ENCODE measurements around the gene CNTLN. TPM values are rescaled to one million over a fixed set of nuclear protein-coding genes. Genes with fewer than 3 reads are reported as not detected.

Gene CNTLN
- total and polyA plus RNA-seq, 2 of the 8 experiments (the other 6 are each of a cell fraction or from before 2014, with no cell fraction given), result 4.8 to 10.8 TPM

- DNase-seq (ENCODE audit: low read depth in 1 of 2, low spot score in 2 of 2), result no peak
- no peak for TF ChIP-seq GTF2F1 (IDR thresholded peaks at IDR 0.05; ENCODE audit: borderline replicate concordance, low read depth, low read length)
- no peak for TF ChIP-seq EP300 (IDR thresholded peaks at IDR 0.05; ENCODE audit: borderline replicate concordance in 1 of 2, low read depth in 2 of 2, low read length in 2 of 2)
- no peak for TF ChIP-seq ATF2 (IDR thresholded peaks at IDR 0.05; ENCODE audit: low read length)
- TF ChIP-seq SP4 (IDR thresholded peaks at IDR 0.05; ENCODE audit: low read length), result no peak
- no peak for TF ChIP-seq PHF8 (conservative IDR thresholded peaks at IDR 0.05; ENCODE audit: low read depth, low read length)
- TF ChIP-seq SP2 (IDR thresholded peaks at IDR 0.05; ENCODE audit: low read length), result no peak
- TF ChIP-seq BACH1 (IDR thresholded peaks at IDR 0.05; ENCODE audit: low read length), result no peak
- no peak for TF ChIP-seq RFX5 (IDR thresholded peaks at IDR 0.05; ENCODE audit: borderline replicate concordance, low read depth, low read length)
- no peak for TF ChIP-seq MAFK (IDR thresholded peaks at IDR 0.05; ENCODE audit: low read depth, low read length)
- no peak for TF ChIP-seq ATF3 (IDR thresholded peaks at IDR 0.05; ENCODE audit: insufficient read depth, low read depth, low read length)
- no peak for TF ChIP-seq JUN (IDR thresholded peaks at IDR 0.05; ENCODE audit: low read depth, low read length)
- no peak for TF ChIP-seq HDAC6 (IDR thresholded peaks at IDR 0.05; ENCODE audit: low read depth, low read length)
- TF ChIP-seq CREB1 (IDR thresholded peaks at IDR 0.05), result no peak
Measured at GRCh38 chr9:17361378-17361777, 226.5 kb downstream of the CNTLN start.

More at GRCh38 chr9:17361378-17361777, 226.5 kb downstream of the CNTLN start:
- CTCF ChIA-PET (ENCODE audit: partially characterized antibody), result interaction anchor here (0.7 kb wide), 1 partner anchor 41 kb away, joined by 4 read pairs; no protein-coding TSS in a partner anchor
- POLR2A ChIA-PET (ENCODE audit: partially characterized antibody), result no interaction called here
- H4K20me1 ChIP-seq (replicated peaks in 1 of 2; ENCODE audit: control insufficient read depth in 1 of 2, insufficient read depth in 2 of 2, low read length in 2 of 2), result no peaks in the 10 kb centered on the region
- no peaks in the 10 kb centered on the region for H3K23me2 ChIP-seq (ENCODE audit: low read depth, low read length)
- H3K4ac ChIP-seq (replicated peaks; ENCODE audit: insufficient read length, low read depth, low read length), result no peak overlapping the region
- H3K14ac ChIP-seq (ENCODE audit: insufficient read length), result no peak overlapping the region
- no peak overlapping the region for H2AFZ ChIP-seq (ENCODE audit: low read length)
- no peak overlapping the region for H2BK120ac ChIP-seq (replicated peaks; ENCODE audit: low read depth, low read length)
- H3K27me3 ChIP-seq (replicated peaks in 1 of 4; ENCODE audit: control insufficient read depth in 3 of 4, extremely low read depth in 1 of 4, insufficient read depth in 3 of 4, low read length in 3 of 4), result no peaks in the 10 kb centered on the region
- H3K4me3 ChIP-seq (ENCODE audit: extremely low read depth in 1 of 4, insufficient read depth in 2 of 4, low read depth in 3 of 4, low read length in 4 of 4), result no peak overlapping the region
- H3K79me1 ChIP-seq (ENCODE audit: low read depth, low read length), result no peaks in the 10 kb centered on the region; the same call in 1 of the 2 replicates
- 90% methylated on average over 2 of the region's 2 CpGs; no CpG with 5 or more reads in 1 of the 2 experiments for WGBS, 2 experiments (ENCODE audit: extremely low coverage in 1 of 2, insufficient coverage in 1 of 2, insufficient read length in 1 of 2, insufficient replicate concordance in 2 of 2, low coverage in 1 of 2, low lambda C conversion rate in 2 of 2, missing lambda C conversion rate in 1 of 2)
- no peaks in the 10 kb centered on the region for H3K9me3 ChIP-seq (ENCODE audit: insufficient read depth in 2 of 2, low read depth in 1 of 2, low read length in 1 of 2)
- H2BK12ac ChIP-seq (ENCODE audit: low read depth, low read length), result no peak overlapping the region
- no peaks in the 10 kb centered on the region for H3K36me3 ChIP-seq (ENCODE audit: control insufficient read depth in 2 of 4, insufficient read depth in 4 of 4, low read length in 3 of 4)
- H4K8ac ChIP-seq (ENCODE audit: extremely low read depth, insufficient read depth, low read length), result no peak overlapping the region
- no peak overlapping the region for H3K56ac ChIP-seq (replicated peaks; ENCODE audit: insufficient read length, low read depth, low read length)
- FAIRE-seq, result no peak
- H2BK15ac ChIP-seq (ENCODE audit: low read length), result no peak overlapping the region
- no peaks in the 10 kb centered on the region for H3K79me2 ChIP-seq (ENCODE audit: control insufficient read depth in 1 of 2, insufficient read depth in 2 of 2, low read length in 2 of 2)
- H3K4me1 ChIP-seq (replicated peaks in 1 of 4; ENCODE audit: control insufficient read depth in 3 of 4, insufficient read depth in 4 of 4, low read length in 3 of 4), result peaks cover 0 to 5% (median 0%) of the 10 kb centered on the region in 4 experiments; a peak in 1 of 7 replicates
- H2BK5ac ChIP-seq (ENCODE audit: low read depth, low read length), result no peak overlapping the region
- no peak overlapping the region for H2AK5ac ChIP-seq (ENCODE audit: low read depth, low read length)
- H4K91ac ChIP-seq (replicated peaks; ENCODE audit: insufficient read length, low read length), result no peak overlapping the region
- H4K5ac ChIP-seq (ENCODE audit: insufficient read length, low read depth, low read length), result no peak overlapping the region
- no peak overlapping the region for H3K4me2 ChIP-seq (ENCODE audit: insufficient read depth in 1 of 2, low read depth in 2 of 2, low read length in 2 of 2)
- H2BK20ac ChIP-seq (ENCODE audit: low read length), result no peak overlapping the region
- no peak overlapping the region for H3K23ac ChIP-seq (ENCODE audit: insufficient read length)
- no peak overlapping the region for H3K9ac ChIP-seq (replicated peaks in 1 of 4; ENCODE audit: extremely low read depth in 1 of 4, low read depth in 3 of 4, low read length in 3 of 4)
- H3K27ac ChIP-seq (ENCODE audit: low read depth, low read length), result no peak overlapping the region
- H3K18ac ChIP-seq (ENCODE audit: extremely low read depth, low read length), result no peak overlapping the region
